SK-N-SH (cell line): ENCODE results near the gene WWTR1.

Source experiments
- EP300 ChIP-seq, 2 experiments: IDR thresholded peaks; 2 replicates each; pipeline versions ENCODE4 v1.4.0 to v1.6.1; 2012; ENCODE audit warnings: borderline replicate concordance in 1 of 2, low read depth in 1 of 2, low read length in 1 of 2
- EZH2phosphoT487 ChIP-seq: fragments of 200-600 bp; sonication (generic); IDR thresholded peaks from 2 replicates; pipeline ENCODE4 v1.6.1; 2017; ENCODE audit warnings: low read depth, mixed run types, mild to moderate bottlenecking, antibody characterized with exemption, moderate library complexity, borderline replicate concordance
- IRF3 ChIP-seq: fragments of 150-350 bp; IDR thresholded peaks from 2 replicates; pipeline ENCODE4 v1.6.1; 2016; ENCODE audit warnings: mild to moderate bottlenecking, low read depth, low read length
- POLR2AphosphoS5 ChIP-seq: IDR thresholded peaks from 2 replicates; pipeline ENCODE4 v1.6.1; 2012; ENCODE audit warnings: low read depth, low read length
- TF ChIP-seq, protein P1 (sequence below): fragments of 200-600 bp; sonication (generic); IDR thresholded peaks from 2 replicates; pipeline ENCODE4 v1.6.1; 2017; ENCODE audit warnings: antibody characterized with exemption, mild to moderate bottlenecking, moderate library complexity

- TF ChIP-seq POLR2AphosphoS5 (peak; percentile 17; the same call in 1 of the 2 replicates), EZH2phosphoT487 (no peak), EP300 (IDR thresholded peaks at IDR 0.05; ENCODE audit: borderline replicate concordance in 1 of 2, low read depth in 1 of 2, low read length in 1 of 2) (peak in 1 of 2 experiments; percentile 29; a peak in 1 of 4 replicates), IRF3 (no peak)
- TF ChIP-seq, protein P1, sequence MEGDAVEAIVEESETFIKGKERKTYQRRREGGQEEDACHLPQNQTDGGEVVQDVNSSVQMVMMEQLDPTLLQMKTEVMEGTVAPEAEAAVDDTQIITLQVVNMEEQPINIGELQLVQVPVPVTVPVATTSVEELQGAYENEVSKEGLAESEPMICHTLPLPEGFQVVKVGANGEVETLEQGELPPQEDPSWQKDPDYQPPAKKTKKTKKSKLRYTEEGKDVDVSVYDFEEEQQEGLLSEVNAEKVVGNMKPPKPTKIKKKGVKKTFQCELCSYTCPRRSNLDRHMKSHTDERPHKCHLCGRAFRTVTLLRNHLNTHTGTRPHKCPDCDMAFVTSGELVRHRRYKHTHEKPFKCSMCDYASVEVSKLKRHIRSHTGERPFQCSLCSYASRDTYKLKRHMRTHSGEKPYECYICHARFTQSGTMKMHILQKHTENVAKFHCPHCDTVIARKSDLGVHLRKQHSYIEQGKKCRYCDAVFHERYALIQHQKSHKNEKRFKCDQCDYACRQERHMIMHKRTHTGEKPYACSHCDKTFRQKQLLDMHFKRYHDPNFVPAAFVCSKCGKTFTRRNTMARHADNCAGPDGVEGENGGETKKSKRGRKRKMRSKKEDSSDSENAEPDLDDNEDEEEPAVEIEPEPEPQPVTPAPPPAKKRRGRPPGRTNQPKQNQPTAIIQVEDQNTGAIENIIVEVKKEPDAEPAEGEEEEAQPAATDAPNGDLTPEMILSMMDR: no peak
These were observed 1.1 kb upstream of the WWTR1 start for GRCh38 chr3:149658744-149659497.
